GM23338 (cell line): ENCODE results near the gene NOP56. TPM values are rescaled to one million over a fixed set of nuclear protein-coding genes. Genes with fewer than 3 reads are reported as not detected.

Source experiments
- ATAC-seq: fragments of 200-7000 bp; cut with Tn5 transposase; 3 replicates; pipeline ENCODE4 v1.9.1; 2020
- DNase-seq: peaks from one replicate; pipeline ENCODE4 v3.0.0-alpha.2; 2015; ENCODE audit warnings: low spot score
- H2AFZ ChIP-seq: fragments of 200-600 bp; sonication (generic); 2 replicates; pipeline ENCODE4 v1.8.0; 2016; ENCODE audit warnings: antibody characterized with exemption, mild to moderate bottlenecking, moderate library complexity
- H3F3A ChIP-seq: fragments of 200-600 bp; sonication (generic); replicated peaks from 2 replicates; pipeline ENCODE4 v1.8.0; 2017; ENCODE audit warnings: antibody characterized with exemption, mixed run types, low read depth
- H3K27ac ChIP-seq: fragments of 200-600 bp; sonication (generic); 2 replicates; pipeline ENCODE4 v1.6.1; 2016; ENCODE audit warnings: low read depth
- H3K27me3 ChIP-seq: fragments of 200-600 bp; sonication (generic); 2 replicates; pipeline ENCODE4 v1.8.0; 2016; ENCODE audit warnings: mild to moderate bottlenecking, mixed run types, moderate library complexity; ENCODE audit not compliant: insufficient read depth
- H3K36me3 ChIP-seq: fragments of 200-600 bp; sonication (generic); 2 replicates; pipeline ENCODE4 v1.8.0; 2016; ENCODE audit warnings: mild to moderate bottlenecking; ENCODE audit not compliant: insufficient read depth
- H3K4me1 ChIP-seq: fragments of 200-600 bp; sonication (generic); 2 replicates; pipeline ENCODE4 v1.8.0; 2016; ENCODE audit warnings: mild to moderate bottlenecking, moderate library complexity; ENCODE audit not compliant: insufficient read depth
- H3K4me2 ChIP-seq: fragments of 200-600 bp; sonication (generic); 2 replicates; pipeline ENCODE4 v1.7.1; 2017; ENCODE audit warnings: mixed run types
- H3K4me3 ChIP-seq: fragments of 200-600 bp; sonication (generic); 2 replicates; pipeline ENCODE4 v1.6.1; 2016; ENCODE audit warnings: mixed run types
- H3K79me2 ChIP-seq: fragments of 200-600 bp; sonication (generic); replicated peaks from 2 replicates; pipeline ENCODE4 v1.8.0; 2017; ENCODE audit warnings: mild to moderate bottlenecking; ENCODE audit not compliant: insufficient read depth
- H3K9me2 ChIP-seq: fragments of 200-600 bp; sonication (generic); 2 replicates; pipeline ENCODE4 v1.8.0; 2017; ENCODE audit not compliant: insufficient read depth
- H4K20me1 ChIP-seq: fragments of 200-600 bp; sonication (generic); replicated peaks from 2 replicates; pipeline ENCODE4 v1.8.0; 2017; ENCODE audit warnings: mild to moderate bottlenecking; ENCODE audit not compliant: insufficient read depth
- H3K27ac Mint-ChIP-seq: 2 replicates; pipeline ENCODE4 v1.8.0; 2020; ENCODE audit warnings: inconsistent platforms, mild to moderate bottlenecking, moderate library complexity, mixed read lengths
- H3K27me3 Mint-ChIP-seq: 3 replicates; pipeline ENCODE4 v1.8.0; 2022; ENCODE audit warnings: low read depth, mild to moderate bottlenecking, moderate library complexity, mixed read lengths, inconsistent platforms; ENCODE audit not compliant: insufficient read depth, poor library complexity
- H3K36me3 Mint-ChIP-seq: 3 replicates; pipeline ENCODE4 v1.8.0; 2021; ENCODE audit warnings: low read depth, mild to moderate bottlenecking, inconsistent platforms, moderate library complexity, mixed read lengths
- H3K4me1 Mint-ChIP-seq: 3 replicates; pipeline ENCODE4 v1.8.0; 2020; ENCODE audit warnings: mild to moderate bottlenecking, inconsistent platforms, mixed read lengths
- H3K4me3 Mint-ChIP-seq: 3 replicates; pipeline ENCODE4 v1.8.0; 2021; ENCODE audit warnings: moderate library complexity, mild to moderate bottlenecking, inconsistent platforms, mixed read lengths
- H3K9me3 Mint-ChIP-seq: 3 replicates; pipeline ENCODE4 v1.8.0; 2020; ENCODE audit warnings: moderate library complexity, mild to moderate bottlenecking, inconsistent platforms, mixed read lengths
- CREB1 ChIP-seq: fragments of 250-450 bp; sonication (Bioruptor Pico); IDR thresholded peaks from 2 replicates; pipeline ENCODE4 v1.5.0; 2020; ENCODE audit warnings: low read depth, mild to moderate bottlenecking, moderate library complexity
- CTCF ChIP-seq, 2 experiments: fragments of 200-600 bp in 1 of 2; sonication (generic) in 1 of 2; conservative IDR thresholded peaks; 2 replicates each; pipeline versions ENCODE4 v1.5.1 to v1.6.1; 2016 to 2017; ENCODE audit warnings: antibody characterized with exemption in 2 of 2, low read depth in 2 of 2, mild to moderate bottlenecking in 2 of 2, moderate library complexity in 1 of 2
- ETS1 ChIP-seq: IDR thresholded peaks from 2 replicates; pipeline ENCODE4 v1.6.1; 2016; ENCODE audit warnings: antibody characterized with exemption
- EZH2phosphoT487 ChIP-seq: fragments of 200-600 bp; sonication (generic); IDR thresholded peaks from one replicate; pipeline ENCODE4 v1.8.1; 2018; ENCODE audit warnings: antibody characterized with exemption; ENCODE audit not compliant: unreplicated experiment
- NANOG ChIP-seq: IDR thresholded peaks from 2 replicates; pipeline ENCODE4 v1.6.1; 2016; ENCODE audit warnings: antibody characterized with exemption, borderline replicate concordance
- POLR2AphosphoS5 ChIP-seq: IDR thresholded peaks from 2 replicates; pipeline ENCODE4 v1.6.1; 2016; ENCODE audit warnings: antibody characterized with exemption, low read depth
- STAT1 ChIP-seq: IDR thresholded peaks from one replicate; pipeline ENCODE4 v1.6.1; 2016; ENCODE audit warnings: antibody characterized with exemption; ENCODE audit not compliant: unreplicated experiment
- ZNF462 ChIP-seq: fragments of 250-450 bp; sonication (Bioruptor Pico); IDR thresholded peaks from 2 replicates; pipeline ENCODE4 v1.5.0; 2020; ENCODE audit warnings: mild to moderate bottlenecking, moderate library complexity
- polyA plus RNA-seq: library from polyadenylated mRNA; unstranded; fragments of >200 nt; fragmentation: Nextera tagmentation; extraction: Ambion mirVana; gene quantifications from 2 replicates; pipeline ENCODE4 v1.2.1, GENCODE V29; 2016
- total RNA-seq: library from RNA; depleted of rRNA; stranded (reverse); fragments of >200 nt; shearing (Covaris generic); gene quantifications from 2 replicates; pipeline ENCODE4 v1.2.3, GENCODE V29; 2014

NOP56 gene
- total and polyA plus RNA-seq, 2 experiments from 2014 or later, result 447 to 576 TPM

- Histone ChIP-seq H3K4me1 (no peaks in the 10 kb centered on the region), H3K4me2 (no peak overlapping the region), H3K9me2 (no peaks in the 10 kb centered on the region), H4K20me1 (no peaks in the 10 kb centered on the region), H3K27ac (no peak overlapping the region), H3K4me3 (no peak overlapping the region), H3K79me2 (no peaks in the 10 kb centered on the region), H3K36me3 (no peaks in the 10 kb centered on the region), H3K27me3 (peaks cover 8% of the 10 kb centered on the region; the same call in 1 of the 2 replicates), H3F3A (no peaks in the 10 kb centered on the region), H2AFZ (no peak overlapping the region)
- peaks cover 5% of the 10 kb centered on the region; the same call in 2 of the 3 replicates for H3K4me1 Mint-ChIP-seq
- ATAC-seq (peak; percentile 94), DNase-seq (peak; percentile 77)
- no peaks in the 10 kb centered on the region for H3K36me3 Mint-ChIP-seq
- no peak overlapping the region; the same call in 1 of the 2 replicates for H3K27ac Mint-ChIP-seq
- no peak for TF ChIP-seq POLR2AphosphoS5
- peak; percentile 69 to 72 for TF ChIP-seq CTCF (conservative IDR thresholded peaks at IDR 0.05; ENCODE audit: low read depth in 2 of 2)
- H3K9me3 Mint-ChIP-seq, result no peaks in the 10 kb centered on the region
- H3K27me3 Mint-ChIP-seq, result peaks cover 3% of the 10 kb centered on the region
- H3K4me3 Mint-ChIP-seq, result no peak overlapping the region
Observed at GRCh38 chr20:2671977-2672376, 19.5 kb downstream of the NOP56 start.

- Histone ChIP-seq H3K4me2 (no peak overlapping the region), H2AFZ (no peak overlapping the region), H3K36me3 (no peaks in the 10 kb centered on the region), H3K4me1 (no peaks in the 10 kb centered on the region), H3K9me2 (no peaks in the 10 kb centered on the region), H4K20me1 (no peaks in the 10 kb centered on the region), H3F3A (no peaks in the 10 kb centered on the region), H3K27me3 (0 out of 2 replicates have a peak, but pooled peaks cover 8% of the 10 kb centered on the region), H3K4me3 (no peak overlapping the region), H3K79me2 (no peaks in the 10 kb centered on the region), H3K27ac (no peak overlapping the region)
- DNase-seq (no peak), ATAC-seq (no peak)
- Mint-ChIP-seq H3K27ac (no peak overlapping the region; the same call in 1 of the 2 replicates), H3K4me3 (no peak overlapping the region), H3K4me1 (peaks cover 5% of the 10 kb centered on the region; the same call in 2 of the 3 replicates), H3K9me3 (no peaks in the 10 kb centered on the region), H3K36me3 (no peaks in the 10 kb centered on the region), H3K27me3 (peaks cover 3% of the 10 kb centered on the region)
- TF ChIP-seq ETS1, result no peak
- TF ChIP-seq CREB1, result no peak
- TF ChIP-seq ZNF462 (CRISPR knock-in tag), result no peak
- TF ChIP-seq EZH2phosphoT487, result no peak
- no peak for TF ChIP-seq CTCF (conservative IDR thresholded peaks at IDR 0.05; ENCODE audit: low read depth in 2 of 2)
- no peak for TF ChIP-seq STAT1
- TF ChIP-seq NANOG, result no peak
Observed at GRCh38 chr20:2672446-2672845, 20.0 kb downstream of the NOP56 start.
